Purkinje cell (primary cell): Measurements from ENCODE around the gene IL36B. TPM values are rescaled to one million over a fixed set of nuclear protein-coding genes. Genes with fewer than 3 reads are reported as not detected.

Source experiments
- polyA plus RNA-seq: library from polyadenylated mRNA; unstranded; fragments of >200 nt; fragmentation: Nextera tagmentation; gene quantifications from 2 replicates; pipeline ENCODE4 v1.2.1, GENCODE V29; 2014

Gene IL36B
- polyA plus RNA-seq = not detected in 2 replicates

GRCh38 chr2:113052396-113052917 lies at the start of gene IL36B:
IL36B (minus strand) TSS chr2:113052867.

GRCh38 chr2:113067681-113068080 lies 15.0 kb upstream of the IL36B start, which contains the start of gene IL1F10:
IL1F10 (plus strand) TSS chr2:113067970; CDS start chr2:113072739, 4,769 bp downstream.

GRCh38 chr2:113058998-113059960 lies 6.6 kb upstream of the IL36B start, which contains the start of gene IL36RN:
IL36RN (plus strand) TSS chr2:113059198; CDS start chr2:113059439, 241 bp downstream.

GRCh38 chr2:113005030-113005509 lies 47.6 kb downstream of the IL36B start, which contains the start of gene IL36A:
IL36A (plus strand) TSS chr2:113005459; CDS start chr2:113005872, 413 bp downstream.

GRCh38 chr2:112977559-112978056 lies 75.1 kb downstream of the IL36B start, which contains the start of gene IL36G:
IL36G (plus strand) TSS chr2:112978006; CDS start chr2:112978639, 633 bp downstream.

Other genes starting within 250 kb of the IL36B start
- gene IL1B, start 216.1 kb downstream of the IL36B start, polyA plus RNA-seq = not detected in 2 replicates
- not detected in 2 replicates for gene IL37, start 141.7 kb downstream of the IL36B start, polyA plus RNA-seq
- not detected in 2 replicates for gene IL36G, start 74.9 kb downstream of the IL36B start, polyA plus RNA-seq
- not detected in 2 replicates for gene IL36A, start 47.4 kb downstream of the IL36B start, polyA plus RNA-seq
- not detected in 2 replicates for gene IL36RN, start 6.3 kb upstream of the IL36B start, polyA plus RNA-seq
- gene IL1F10, start 15.1 kb upstream of the IL36B start, polyA plus RNA-seq = not detected in 2 replicates
- gene IL1RN, start 74.7 kb upstream of the IL36B start, polyA plus RNA-seq = not detected in 2 replicates
- 0.04 TPM in 1 of 2 replicates, not detected in the other for gene PSD4, start 121.1 kb upstream of the IL36B start, polyA plus RNA-seq
- not detected in 2 replicates for gene PAX8, start 226.1 kb upstream of the IL36B start, polyA plus RNA-seq